Measurements from ENCODE around the gene TNK1. TPM values are rescaled to one million over a fixed set of nuclear protein-coding genes. Genes with fewer than 3 reads are reported as not detected.

TNK1 gene
- total RNA-seq, 1 donor from 2014 or later, result 1.8 TPM

- Histone ChIP-seq H3K4me1 (no peaks in the 10 kb centered on the region), H3K4me3 (no peak within 1 kb of the TSS), H3K27ac (replicated peaks) (no peak within 1 kb of the TSS), H3K9me3 (replicated peaks) (no peaks in the 10 kb centered on the region), H3K36me3 (no peaks in the 10 kb centered on the region), H3K27me3 (ENCODE audit: low read depth) (no peaks in the 10 kb centered on the region)
- TF ChIP-seq CTCF (IDR thresholded peaks at IDR 0.05; ENCODE audit: borderline replicate concordance), result no peak
- no peak for DNase-seq
- intact Hi-C loops (cut with micrococcal nuclease), result no loop called here
Observed at GRCh38 chr17:7419819-7420610, 39.1 kb downstream of the TNK1 start, which contains the start of gene SPEM1. Gene SPEM1, plus strand, starts transcription at chr17:7420324. Its CDS starts 61 bp downstream, at chr17:7420385.

- Histone ChIP-seq H3K4me3 (no peak overlapping the region), H3K27ac (replicated peaks) (no peak overlapping the region), H3K9me3 (replicated peaks) (no peaks in the 10 kb centered on the region), H3K36me3 (no peaks in the 10 kb centered on the region), H3K27me3 (ENCODE audit: low read depth) (no peaks in the 10 kb centered on the region), H3K4me1 (no peaks in the 10 kb centered on the region)
- no peak for DNase-seq
- intact Hi-C loops (cut with micrococcal nuclease), result no loop called here
- TF ChIP-seq CTCF (IDR thresholded peaks at IDR 0.05; ENCODE audit: borderline replicate concordance), result no peak
Observed at GRCh38 chr17:7421186-7421585, 40.3 kb downstream of the TNK1 start.

- no peaks in the 10 kb centered on the region for H3K9me3 ChIP-seq (replicated peaks)
- intact Hi-C loops (cut with micrococcal nuclease), result no loop called here
Observed at GRCh38 chr17:7423679-7424078, 42.8 kb downstream of the TNK1 start.

GRCh38 chr17:7425316-7425715 is 44.4 kb downstream of the TNK1 start, which contains the start of gene SPEM2:
Gene SPEM2, plus strand, starts transcription at chr17:7425616. Its CDS starts 73 bp downstream, at chr17:7425689.
- H3K4me3 ChIP-seq, result no peak within 1 kb of the TSS
- no peak for DNase-seq
- H3K9me3 ChIP-seq (replicated peaks), result no peaks in the 10 kb centered on the region
- no peak for TF ChIP-seq CTCF (IDR thresholded peaks at IDR 0.05; ENCODE audit: borderline replicate concordance)
- H3K36me3 ChIP-seq, result no peaks in the 10 kb centered on the region
- no peaks in the 10 kb centered on the region for H3K27me3 ChIP-seq (ENCODE audit: low read depth)
- intact Hi-C loops (cut with micrococcal nuclease), result no loop called here
- H3K27ac ChIP-seq (replicated peaks), result no peak within 1 kb of the TSS
- no peaks in the 10 kb centered on the region for H3K4me1 ChIP-seq

More at GRCh38 chr17:7423679-7424078, 42.8 kb downstream of the TNK1 start:
- DNase-seq, result no peak
- Histone ChIP-seq H3K27ac (replicated peaks) (no peak overlapping the region), H3K4me3 (no peak overlapping the region), H3K27me3 (ENCODE audit: low read depth) (no peaks in the 10 kb centered on the region), H3K36me3 (no peaks in the 10 kb centered on the region), H3K4me1 (no peaks in the 10 kb centered on the region)
- no peak for TF ChIP-seq CTCF (IDR thresholded peaks at IDR 0.05; ENCODE audit: borderline replicate concordance)

- intact Hi-C loops (cut with micrococcal nuclease), result no loop called here
- TF ChIP-seq CTCF (IDR thresholded peaks at IDR 0.05; ENCODE audit: borderline replicate concordance), result no peak
- H3K36me3 ChIP-seq, result no peaks in the 10 kb centered on the region
- H3K27ac ChIP-seq (replicated peaks), result no peak overlapping the region
- H3K4me1 ChIP-seq, result no peaks in the 10 kb centered on the region
- no peaks in the 10 kb centered on the region for H3K9me3 ChIP-seq (replicated peaks)
- DNase-seq, result no peak
- H3K27me3 ChIP-seq (ENCODE audit: low read depth), result no peaks in the 10 kb centered on the region
- no peak overlapping the region for H3K4me3 ChIP-seq
Observed at GRCh38 chr17:7425756-7426155, 44.9 kb downstream of the TNK1 start.
